Smooth muscle cell (in vitro differentiated cells): ENCODE data around the gene MS4A13. TPM values are rescaled to one million over a fixed set of nuclear protein-coding genes. Genes with fewer than 3 reads are reported as not detected.

ENCODE experiments used
- DNase-seq: peaks from one replicate; lab custom pipeline; 2025; ENCODE audit not compliant: unreplicated experiment; lab: John Stamatoyannopoulos, UW
- H2AFZ ChIP-seq: fragments of 200-600 bp; sonication (generic); 2 replicates; pipeline ENCODE4 v1.6.0; 2016; ENCODE audit warnings: antibody characterized with exemption, low read depth, mild to moderate bottlenecking
- H3F3A ChIP-seq: fragments of 200-600 bp; sonication (generic); 2 replicates; pipeline ENCODE4 v1.6.0; 2017; ENCODE audit warnings: antibody characterized with exemption, low read depth
- H3K27ac ChIP-seq: fragments of 200-600 bp; sonication (generic); 2 replicates; pipeline ENCODE4 v1.5.1; 2016; ENCODE audit warnings: low read depth, mild to moderate bottlenecking
- H3K27me3 ChIP-seq: fragments of 200-600 bp; sonication (generic); 2 replicates; pipeline ENCODE4 v1.6.1; 2016; ENCODE audit warnings: low read depth, mild to moderate bottlenecking
- H3K36me3 ChIP-seq: fragments of 200-600 bp; sonication (generic); 2 replicates; pipeline ENCODE4 v1.5.1; 2016; ENCODE audit warnings: low read depth
- H3K4me1 ChIP-seq: fragments of 200-600 bp; sonication (generic); 2 replicates; pipeline ENCODE4 v1.5.1; 2016; ENCODE audit warnings: low read depth
- H3K4me2 ChIP-seq: fragments of 200-600 bp; sonication (generic); 2 replicates; pipeline ENCODE4 v1.6.0; 2016; ENCODE audit warnings: mild to moderate bottlenecking
- H3K4me3 ChIP-seq: fragments of 200-600 bp; sonication (generic); 2 replicates; pipeline ENCODE4 v1.5.1; 2016; ENCODE audit warnings: mild to moderate bottlenecking
- H3K79me2 ChIP-seq: fragments of 200-600 bp; sonication (generic); 2 replicates; pipeline ENCODE4 v1.6.0; 2016; ENCODE audit warnings: low read depth, mild to moderate bottlenecking
- H3K9ac ChIP-seq: fragments of 200-600 bp; sonication (generic); 2 replicates; pipeline ENCODE4 v1.6.0; 2016; ENCODE audit warnings: low read depth
- H3K9me3 ChIP-seq: fragments of 200-600 bp; sonication (generic); replicated peaks from 2 replicates; pipeline ENCODE4 v1.5.1; 2016; ENCODE audit warnings: low read depth
- H4K20me1 ChIP-seq: fragments of 200-600 bp; sonication (generic); 2 replicates; pipeline ENCODE4 v1.6.0; 2016; ENCODE audit warnings: low read depth
- CTCF ChIP-seq: fragments of 200-600 bp; sonication (generic); IDR thresholded peaks from 2 replicates; pipeline ENCODE4 v1.5.1; 2017; ENCODE audit warnings: borderline replicate concordance, mild to moderate bottlenecking, antibody characterized with exemption; ENCODE audit not compliant: insufficient read depth, poor library complexity, severe bottlenecking
- WGBS: methylation state at CpG from one replicate; pipeline ENCODE4 v1.1.7; 2016; ENCODE audit warnings: low lambda C conversion rate; 5-methylcytosine and 5-hydroxymethylcytosine counted together
- polyA plus RNA-seq: library from polyadenylated mRNA; unstranded; fragments of >200 nt; fragmentation: Nextera tagmentation; extraction: Ambion mirVana; gene quantifications from 2 replicates; pipeline ENCODE4 v1.2.1, GENCODE V29; 2016
- total RNA-seq: library from RNA; depleted of rRNA; stranded (reverse); fragments of >200 nt; gene quantifications from 2 replicates; pipeline ENCODE4 v1.2.3, GENCODE V29; 2014

MS4A13 gene
- total and polyA plus RNA-seq, 2 experiments from 2014 or later: not detected

GRCh38 chr11:60561254-60561653, 46.1 kb downstream of the MS4A13 start:
- H3K79me2 ChIP-seq: no peaks in the 10 kb centered on the region
- no peaks in the 10 kb centered on the region for H3F3A ChIP-seq
- DNase-seq: no peak
- H3K4me1 ChIP-seq: no peaks in the 10 kb centered on the region
- no peak overlapping the region for H3K4me3 ChIP-seq
- H3K4me2 ChIP-seq: no peak overlapping the region
- H2AFZ ChIP-seq: no peak overlapping the region
- H3K9me3 ChIP-seq: no peaks in the 10 kb centered on the region
- no peaks in the 10 kb centered on the region for H3K27me3 ChIP-seq
- 38% methylated on average over 2 of the region's 2 CpGs for WGBS
- H4K20me1 ChIP-seq: no peaks in the 10 kb centered on the region
- TF ChIP-seq CTCF: no peak
- H3K27ac ChIP-seq: no peak overlapping the region
- H3K36me3 ChIP-seq: no peaks in the 10 kb centered on the region
- H3K9ac ChIP-seq: no peak overlapping the region

GRCh38 chr11:60563553-60564235, 48.5 kb downstream of the MS4A13 start:
- Histone ChIP-seq H3K4me2 (no peak overlapping the region), H4K20me1 (no peaks in the 10 kb centered on the region), H3F3A (no peaks in the 10 kb centered on the region), H3K9me3 (no peaks in the 10 kb centered on the region), H3K4me1 (no peaks in the 10 kb centered on the region), H3K27ac (no peak overlapping the region), H3K79me2 (no peaks in the 10 kb centered on the region), H3K27me3 (no peaks in the 10 kb centered on the region), H3K9ac (no peak overlapping the region), H2AFZ (no peak overlapping the region), H3K4me3 (no peak overlapping the region), H3K36me3 (no peaks in the 10 kb centered on the region)
- no peak for TF ChIP-seq CTCF
- no peak for DNase-seq
- 68% methylated on average over 8 of the region's 8 CpGs for WGBS

- H2AFZ ChIP-seq: no peak overlapping the region
- H3K4me2 ChIP-seq: no peak overlapping the region
- TF ChIP-seq CTCF: no peak
- H4K20me1 ChIP-seq: no peaks in the 10 kb centered on the region
- no peaks in the 10 kb centered on the region for H3K36me3 ChIP-seq
- no peak overlapping the region for H3K27ac ChIP-seq
- no peak for DNase-seq
- H3F3A ChIP-seq: no peaks in the 10 kb centered on the region
- no peaks in the 10 kb centered on the region for H3K27me3 ChIP-seq
- H3K79me2 ChIP-seq: no peaks in the 10 kb centered on the region
- no peaks in the 10 kb centered on the region for H3K4me1 ChIP-seq
- no peak overlapping the region for H3K9ac ChIP-seq
- H3K4me3 ChIP-seq: no peak overlapping the region
- 93% methylated on average over 5 of the region's 5 CpGs for WGBS
- no peaks in the 10 kb centered on the region for H3K9me3 ChIP-seq
Observed at GRCh38 chr11:60566776-60567175, 51.6 kb downstream of the MS4A13 start.

GRCh38 chr11:60570970-60571369, 55.8 kb downstream of the MS4A13 start:
- no peak overlapping the region for H3K27ac ChIP-seq
- no peaks in the 10 kb centered on the region for H3K27me3 ChIP-seq
- no peaks in the 10 kb centered on the region for H3K79me2 ChIP-seq
- no peak for TF ChIP-seq CTCF
- DNase-seq: no peak
- no peak overlapping the region for H3K4me2 ChIP-seq
- no peaks in the 10 kb centered on the region for H3K36me3 ChIP-seq
- H3K9me3 ChIP-seq: no peaks in the 10 kb centered on the region
- H3K9ac ChIP-seq: no peak overlapping the region
- H3K4me1 ChIP-seq: no peaks in the 10 kb centered on the region
- H4K20me1 ChIP-seq: no peaks in the 10 kb centered on the region
- H2AFZ ChIP-seq: no peak overlapping the region
- 96% methylated on average over 1 of the region's 1 CpG for WGBS
- no peak overlapping the region for H3K4me3 ChIP-seq
- H3F3A ChIP-seq: no peaks in the 10 kb centered on the region
